ENCODE results near the gene GJC2. TPM values are rescaled to one million over a fixed set of nuclear protein-coding genes. Genes with fewer than 3 reads are reported as not detected.

GJC2 gene
- polyA plus RNA-seq, 3 donors = 0.15 TPM; not detected in 2

- Histone ChIP-seq H2AFZ (ENCODE audit: insufficient read depth, low read depth, low read length, poor library complexity, severe bottlenecking) (no peak overlapping the region), H3K4me2 (replicated peaks; ENCODE audit: extremely low read depth, low read length, poor library complexity, severe bottlenecking) (no peak overlapping the region), H3K9ac (ENCODE audit: insufficient read depth, low read length, poor library complexity, severe bottlenecking) (no peak overlapping the region), H3K9me3 (replicated peaks in 1 of 2; ENCODE audit: control insufficient read depth in 1 of 2, insufficient read depth in 1 of 2, low read length in 2 of 2) (no peaks in the 10 kb centered on the region), H4K20me1 (ENCODE audit: insufficient read depth, low read length) (no peaks in the 10 kb centered on the region), H3K27me3 (ENCODE audit: control insufficient read depth in 2 of 2, insufficient read depth in 2 of 2, low read length in 2 of 2) (peaks cover 0 to 16% of the 10 kb centered on the region in 2 donors), H3K4me1 (ENCODE audit: control insufficient read depth in 1 of 2, insufficient read depth in 2 of 2, low read length in 2 of 2) (peaks cover 11 to 13% of the 10 kb centered on the region in 2 donors), H3K36me3 (replicated peaks in 1 of 2; ENCODE audit: control insufficient read depth in 1 of 2, insufficient read depth in 2 of 2, low read length in 2 of 2) (no peaks in the 10 kb centered on the region), H3K4me3 (replicated peaks in 1 of 3; ENCODE audit: low read depth in 2 of 3, low read length in 3 of 3) (no peak overlapping the region), H3K79me2 (ENCODE audit: insufficient read depth, low read length) (no peaks in the 10 kb centered on the region), H3K27ac (ENCODE audit: low read depth in 1 of 2, low read length in 2 of 2) (no peak overlapping the region)
- no peak for TF ChIP-seq CTCF (IDR thresholded peaks at IDR 0.05)
- Mint-ChIP-seq H3K36me3 (no peaks in the 10 kb centered on the region), H3K4me1 (peaks cover 18% of the 10 kb centered on the region), H3K27ac (no peak overlapping the region), H3K4me3 (no peak overlapping the region), H3K9me3 (no peaks in the 10 kb centered on the region), H3K27me3 (ENCODE audit: low read depth in 3 of 3) (peaks cover 3 to 35% (median 18%) of the 10 kb centered on the region in 3 donors)
- intact Hi-C loops (cut with micrococcal nuclease) = no loop called here
- WGBS (ENCODE audit: insufficient coverage) = 100% methylated on average over 1 of the region's 14 CpGs
- DNase-seq = no peak
Measured at GRCh38 chr1:228159008-228159665, 9.4 kb downstream of the GJC2 start.

- Histone ChIP-seq H2AFZ (ENCODE audit: insufficient read depth, low read depth, low read length, poor library complexity, severe bottlenecking) (no peak overlapping the region), H3K27ac (ENCODE audit: low read depth in 1 of 2, low read length in 2 of 2) (no peak overlapping the region), H3K36me3 (replicated peaks in 1 of 2; ENCODE audit: control insufficient read depth in 1 of 2, insufficient read depth in 2 of 2, low read length in 2 of 2) (no peaks in the 10 kb centered on the region), H3K4me1 (ENCODE audit: control insufficient read depth in 1 of 2, insufficient read depth in 2 of 2, low read length in 2 of 2) (peaks cover 20 to 25% of the 10 kb centered on the region in 2 donors), H3K27me3 (ENCODE audit: control insufficient read depth in 2 of 2, insufficient read depth in 2 of 2, low read length in 2 of 2) (peaks cover 0 to 16% of the 10 kb centered on the region in 2 donors), H4K20me1 (ENCODE audit: insufficient read depth, low read length) (no peaks in the 10 kb centered on the region), H3K9ac (ENCODE audit: insufficient read depth, low read length, poor library complexity, severe bottlenecking) (no peak overlapping the region), H3K4me3 (replicated peaks in 1 of 3; ENCODE audit: low read depth in 2 of 3, low read length in 3 of 3) (no peak overlapping the region), H3K4me2 (replicated peaks; ENCODE audit: extremely low read depth, low read length, poor library complexity, severe bottlenecking) (no peak overlapping the region), H3K9me3 (replicated peaks in 1 of 2; ENCODE audit: control insufficient read depth in 1 of 2, insufficient read depth in 1 of 2, low read length in 2 of 2) (no peaks in the 10 kb centered on the region), H3K79me2 (ENCODE audit: insufficient read depth, low read length) (no peaks in the 10 kb centered on the region)
- no peaks in the 10 kb centered on the region for H3K36me3 Mint-ChIP-seq
- no peak for TF ChIP-seq CTCF (IDR thresholded peaks at IDR 0.05)
- intact Hi-C loops (cut with micrococcal nuclease) = no loop called here
- DNase-seq = no peak
- peaks cover 3 to 35% (median 18%) of the 10 kb centered on the region in 3 donors for H3K27me3 Mint-ChIP-seq (ENCODE audit: low read depth in 3 of 3)
- H3K4me1 Mint-ChIP-seq = peaks cover 28% of the 10 kb centered on the region
- WGBS (ENCODE audit: insufficient coverage) = 98% methylated on average over 13 of the region's 15 CpGs
- H3K4me3 Mint-ChIP-seq = no peak overlapping the region
- H3K27ac Mint-ChIP-seq = no peak overlapping the region
- no peaks in the 10 kb centered on the region for H3K9me3 Mint-ChIP-seq
Measured at GRCh38 chr1:228160201-228160761, 10.6 kb downstream of the GJC2 start.

Measured in CD14-positive monocyte (primary cell).